Erythroblast (primary cell): ENCODE results near the gene BMP8B.
"Not testable (repeated sequence)": the region's sequence is repeated elsewhere in the genome, so short reads cannot be mapped to it uniquely, and the experiment has no call there.

Experiments used
- GATA1 ChIP-seq: IDR thresholded peaks from 2 replicates; pipeline ENCODE4 v1.6.1; 2011; ENCODE audit warnings: low read depth, mild to moderate bottlenecking, control low read depth, low read length, moderate library complexity
- POLR2A ChIP-seq: IDR thresholded peaks from 2 replicates; pipeline ENCODE4 v1.6.1; 2011; ENCODE audit warnings: mild to moderate bottlenecking, low read length

DNA sequence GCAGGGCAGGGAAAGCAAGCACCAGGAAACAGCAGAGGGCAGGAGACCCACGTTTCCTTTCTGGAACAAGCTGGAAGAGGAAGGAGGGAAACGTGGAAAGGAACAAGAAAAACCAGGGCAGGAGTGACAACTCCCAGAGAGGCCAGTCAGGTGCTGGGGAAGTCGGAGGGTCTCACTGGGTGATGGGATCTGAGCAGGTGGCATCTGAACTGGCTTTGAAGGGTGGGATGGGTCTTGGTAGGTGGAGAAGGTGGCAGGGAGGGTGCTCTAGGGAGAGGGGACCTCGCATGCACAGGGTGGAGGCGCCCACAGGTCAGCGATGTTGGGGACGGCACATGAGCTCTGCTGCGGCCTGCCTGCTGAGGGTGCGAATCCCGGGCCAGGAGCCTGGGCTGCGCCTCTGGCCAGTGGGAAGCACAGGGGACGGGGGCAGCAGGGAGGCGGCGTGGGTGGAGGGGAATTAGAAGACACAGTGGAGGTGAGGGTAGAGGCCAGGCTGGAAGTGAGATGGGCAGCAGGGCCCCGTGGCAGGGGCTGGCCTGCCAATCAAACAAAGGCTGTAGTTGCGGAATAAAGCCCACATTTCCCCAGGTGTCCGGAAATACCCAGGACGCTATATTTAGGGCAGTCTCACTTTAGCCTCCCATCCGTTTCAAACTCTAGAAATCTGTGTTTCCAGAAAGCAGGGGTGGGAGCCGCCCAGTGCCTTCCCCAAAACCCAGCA, 12.8 kb downstream of the BMP8B start:
- TF ChIP-seq POLR2A, GATA1: not testable (repeated sequence)
